Right lobe of liver (tissue), 4 donors: ENCODE measurements around the gene ELANE.

Experiments
- POLR2A ChIP-seq: fragments of 450-650 bp; IDR thresholded peaks from one replicate; pipeline ENCODE4 v1.6.1; 2017; ENCODE audit warnings: antibody characterized with exemption, mild to moderate bottlenecking
- TF ChIP-seq, protein P1 (sequence below), 4 donors: fragments of 200-600 bp in 3 of 4; fragments of 450-650 bp in 1 of 4; IDR thresholded peaks; one replicate each; pipeline versions ENCODE4 v1.5.1 to v1.8.0; 2016 to 2022; ENCODE audit warnings: antibody characterized with exemption in 4 of 4, mild to moderate bottlenecking in 2 of 4
- donor health status: DM: no; HTN: no; CAD: no.
- donor health status: DM: no; HTN: no; CAD: no.
- donor health status: DM: no; HTN: yes; CAD: no.

DNA sequence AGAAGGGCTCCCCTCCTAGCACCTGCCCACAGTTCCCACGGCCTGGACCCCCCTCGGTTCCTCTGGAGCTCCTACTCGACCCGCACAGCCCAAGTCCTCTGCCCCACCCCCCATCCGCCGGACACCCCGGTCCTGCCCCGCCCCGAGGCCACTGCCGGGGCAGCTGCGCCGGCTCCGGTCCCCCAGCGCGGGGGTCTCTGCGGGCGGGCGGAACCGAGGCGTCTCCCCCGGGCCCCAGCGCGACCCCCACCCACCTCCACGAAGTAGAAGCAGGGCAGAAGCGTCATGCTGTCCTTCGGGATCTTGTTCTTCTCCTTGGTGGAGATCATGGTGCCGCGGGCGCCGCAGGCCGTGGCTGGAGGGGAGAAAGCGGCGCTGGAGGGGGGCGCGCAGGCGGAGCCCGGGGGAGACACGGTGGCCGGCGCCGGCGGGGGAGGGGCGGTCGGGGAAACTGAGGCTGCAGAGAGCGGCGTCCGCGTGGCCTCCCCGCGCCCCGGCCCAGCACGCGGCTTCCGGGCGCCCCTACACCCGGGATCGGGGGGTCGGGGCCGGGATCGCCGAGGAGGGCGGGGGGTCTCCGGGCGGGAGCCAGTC, 30.8 kb upstream of the ELANE start:
- no peak for TF ChIP-seq POLR2A
- TF ChIP-seq, protein P1, sequence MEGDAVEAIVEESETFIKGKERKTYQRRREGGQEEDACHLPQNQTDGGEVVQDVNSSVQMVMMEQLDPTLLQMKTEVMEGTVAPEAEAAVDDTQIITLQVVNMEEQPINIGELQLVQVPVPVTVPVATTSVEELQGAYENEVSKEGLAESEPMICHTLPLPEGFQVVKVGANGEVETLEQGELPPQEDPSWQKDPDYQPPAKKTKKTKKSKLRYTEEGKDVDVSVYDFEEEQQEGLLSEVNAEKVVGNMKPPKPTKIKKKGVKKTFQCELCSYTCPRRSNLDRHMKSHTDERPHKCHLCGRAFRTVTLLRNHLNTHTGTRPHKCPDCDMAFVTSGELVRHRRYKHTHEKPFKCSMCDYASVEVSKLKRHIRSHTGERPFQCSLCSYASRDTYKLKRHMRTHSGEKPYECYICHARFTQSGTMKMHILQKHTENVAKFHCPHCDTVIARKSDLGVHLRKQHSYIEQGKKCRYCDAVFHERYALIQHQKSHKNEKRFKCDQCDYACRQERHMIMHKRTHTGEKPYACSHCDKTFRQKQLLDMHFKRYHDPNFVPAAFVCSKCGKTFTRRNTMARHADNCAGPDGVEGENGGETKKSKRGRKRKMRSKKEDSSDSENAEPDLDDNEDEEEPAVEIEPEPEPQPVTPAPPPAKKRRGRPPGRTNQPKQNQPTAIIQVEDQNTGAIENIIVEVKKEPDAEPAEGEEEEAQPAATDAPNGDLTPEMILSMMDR (IDR thresholded peaks at IDR 0.05) = no peak
